Measurements from ENCODE around the gene RNF34.

Gene RNF34

GRCh38 chr12:121405211-121405610, 5.3 kb downstream of the RNF34 start:
- Histone ChIP-seq H3K4me1 (ENCODE audit: control insufficient read depth, low read depth, low read length) (no peaks in the 10 kb centered on the region), H4K5ac (ENCODE audit: low read length) (no peak overlapping the region), H3K4me3 (ENCODE audit: low read length) (no peak overlapping the region), H3K4me2 (ENCODE audit: low read length) (no peak overlapping the region), H2BK5ac (ENCODE audit: low read length) (no peak overlapping the region), H3K9ac (ENCODE audit: low read length) (no peak overlapping the region), H4K8ac (ENCODE audit: low read depth, low read length) (no peak overlapping the region), H3K27me3 (ENCODE audit: insufficient read depth, low read length, poor library complexity) (no peaks in the 10 kb centered on the region), H3K79me1 (ENCODE audit: low read length) (peaks cover 9% of the 10 kb centered on the region), H3K56ac (ENCODE audit: low read length) (no peak overlapping the region), H2BK120ac (ENCODE audit: low read depth, low read length) (no peak overlapping the region), H3K36me3 (ENCODE audit: control insufficient read depth, insufficient read depth, low read length) (no peaks in the 10 kb centered on the region), H3K18ac (ENCODE audit: low read length) (no peak overlapping the region), H3K79me2 (ENCODE audit: control insufficient read depth, insufficient read depth, low read length) (peaks cover 19% of the 10 kb centered on the region), H2BK15ac (replicated peaks; ENCODE audit: low read depth) (no peak overlapping the region), H3K23ac (ENCODE audit: low read length) (no peak overlapping the region), H3K27ac (ENCODE audit: low read depth, low read length) (no peak overlapping the region), H2AK5ac (ENCODE audit: low read length) (no peak overlapping the region), H3K4ac (ENCODE audit: low read depth, low read length) (no peak overlapping the region)
- no CpG with 5 or more reads among the region's 2 CpGs for WGBS (ENCODE audit: extremely low coverage, insufficient coverage, low lambda C conversion rate)
- no peak for DNase-seq

DNA sequence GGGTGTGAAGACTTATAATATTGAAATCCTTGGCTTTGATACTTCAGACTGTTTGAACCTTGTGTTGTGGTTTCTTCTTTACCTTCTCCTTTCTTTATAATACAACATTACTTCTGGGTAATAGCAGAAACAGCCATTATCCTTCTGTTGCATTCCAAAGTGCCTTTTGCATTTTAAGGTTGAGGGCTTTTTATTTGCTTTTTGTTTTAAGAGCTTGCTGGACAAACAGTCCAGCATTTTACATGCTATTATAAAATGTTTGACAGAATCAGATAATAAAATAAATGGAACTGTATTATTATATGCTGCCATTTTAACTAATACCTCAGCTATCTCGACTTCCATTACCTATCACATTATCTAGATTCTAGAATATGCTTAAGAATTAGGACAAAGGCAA, 14.0 kb downstream of the RNF34 start:
- no peaks in the 10 kb centered on the region for H3K4me1 ChIP-seq (ENCODE audit: control insufficient read depth, low read depth, low read length)
- no peak overlapping the region for H4K5ac ChIP-seq (ENCODE audit: low read length)
- H3K4ac ChIP-seq (ENCODE audit: low read depth, low read length) = no peak overlapping the region
- no peak overlapping the region for H3K18ac ChIP-seq (ENCODE audit: low read length)
- peaks cover 5% of the 10 kb centered on the region for H3K79me1 ChIP-seq (ENCODE audit: low read length)
- H3K79me2 ChIP-seq (ENCODE audit: control insufficient read depth, insufficient read depth, low read length) = peaks cover 2% of the 10 kb centered on the region
- no peak overlapping the region for H3K56ac ChIP-seq (ENCODE audit: low read length)
- H3K36me3 ChIP-seq (ENCODE audit: control insufficient read depth, insufficient read depth, low read length) = peaks cover 7% of the 10 kb centered on the region
- H3K27me3 ChIP-seq (ENCODE audit: insufficient read depth, low read length, poor library complexity) = no peaks in the 10 kb centered on the region
- no peak overlapping the region for H2AK5ac ChIP-seq (ENCODE audit: low read length)
- no peak overlapping the region for H2BK15ac ChIP-seq (replicated peaks; ENCODE audit: low read depth)
- no peak overlapping the region for H2BK120ac ChIP-seq (ENCODE audit: low read depth, low read length)
- DNase-seq = no peak
- H3K4me3 ChIP-seq (ENCODE audit: low read length) = no peak overlapping the region
- no CpG with 5 or more reads among the region's 1 CpG for WGBS (ENCODE audit: extremely low coverage, insufficient coverage, low lambda C conversion rate)
- no peak overlapping the region for H3K27ac ChIP-seq (ENCODE audit: low read depth, low read length)
- no peak overlapping the region for H3K4me2 ChIP-seq (ENCODE audit: low read length)
- no peak overlapping the region for H2BK5ac ChIP-seq (ENCODE audit: low read length)
- H4K8ac ChIP-seq (ENCODE audit: low read depth, low read length) = no peak overlapping the region
- H3K23ac ChIP-seq (ENCODE audit: low read length) = no peak overlapping the region
- H3K9ac ChIP-seq (ENCODE audit: low read length) = no peak overlapping the region

GRCh38 chr12:121417847-121418246, 17.9 kb downstream of the RNF34 start:
- Histone ChIP-seq H3K79me1 (ENCODE audit: low read length) (peaks cover 3% of the 10 kb centered on the region), H2BK120ac (ENCODE audit: low read depth, low read length) (no peak overlapping the region), H3K56ac (ENCODE audit: low read length) (no peak overlapping the region), H3K79me2 (ENCODE audit: control insufficient read depth, insufficient read depth, low read length) (no peaks in the 10 kb centered on the region), H3K9ac (ENCODE audit: low read length) (no peak overlapping the region), H2BK5ac (ENCODE audit: low read length) (no peak overlapping the region), H3K18ac (ENCODE audit: low read length) (no peak overlapping the region), H3K4me3 (ENCODE audit: low read length) (no peak overlapping the region), H2BK15ac (replicated peaks; ENCODE audit: low read depth) (no peak overlapping the region), H3K27ac (ENCODE audit: low read depth, low read length) (no peak overlapping the region), H2AK5ac (ENCODE audit: low read length) (no peak overlapping the region), H3K4me2 (ENCODE audit: low read length) (no peak overlapping the region), H3K27me3 (ENCODE audit: insufficient read depth, low read length, poor library complexity) (no peaks in the 10 kb centered on the region), H3K4me1 (ENCODE audit: control insufficient read depth, low read depth, low read length) (no peaks in the 10 kb centered on the region), H4K5ac (ENCODE audit: low read length) (no peak overlapping the region), H3K23ac (ENCODE audit: low read length) (no peak overlapping the region), H3K4ac (ENCODE audit: low read depth, low read length) (no peak overlapping the region), H4K8ac (ENCODE audit: low read depth, low read length) (no peak overlapping the region), H3K36me3 (ENCODE audit: control insufficient read depth, insufficient read depth, low read length) (peaks cover 19% of the 10 kb centered on the region)
- no CpG with 5 or more reads among the region's 6 CpGs for WGBS (ENCODE audit: extremely low coverage, insufficient coverage, low lambda C conversion rate)
- no peak for DNase-seq

GRCh38 chr12:121420109-121420508, 20.2 kb downstream of the RNF34 start:
- no peak overlapping the region for H2BK5ac ChIP-seq (ENCODE audit: low read length)
- no CpG with 5 or more reads among the region's 6 CpGs for WGBS (ENCODE audit: extremely low coverage, insufficient coverage, low lambda C conversion rate)

GRCh38 chr12:121423253-121423652, 23.3 kb downstream of the RNF34 start:
- no CpG with 5 or more reads among the region's 14 CpGs for WGBS (ENCODE audit: extremely low coverage, insufficient coverage, low lambda C conversion rate)
- Histone ChIP-seq H3K4me1 (ENCODE audit: control insufficient read depth, low read depth, low read length) (no peaks in the 10 kb centered on the region), H3K36me3 (ENCODE audit: control insufficient read depth, insufficient read depth, low read length) (peaks cover 25% of the 10 kb centered on the region), H3K79me2 (ENCODE audit: control insufficient read depth, insufficient read depth, low read length) (no peaks in the 10 kb centered on the region), H4K5ac (ENCODE audit: low read length) (no peak overlapping the region), H3K27me3 (ENCODE audit: insufficient read depth, low read length, poor library complexity) (no peaks in the 10 kb centered on the region), H4K8ac (ENCODE audit: low read depth, low read length) (no peak overlapping the region), H2AK5ac (ENCODE audit: low read length) (no peak overlapping the region), H3K23ac (ENCODE audit: low read length) (no peak overlapping the region), H3K56ac (ENCODE audit: low read length) (no peak overlapping the region), H2BK15ac (replicated peaks; ENCODE audit: low read depth) (no peak overlapping the region), H3K4ac (ENCODE audit: low read depth, low read length) (no peak overlapping the region), H2BK120ac (ENCODE audit: low read depth, low read length) (no peak overlapping the region), H3K18ac (ENCODE audit: low read length) (no peak overlapping the region), H3K9ac (ENCODE audit: low read length) (no peak overlapping the region), H3K27ac (ENCODE audit: low read depth, low read length) (no peak overlapping the region), H2BK5ac (ENCODE audit: low read length) (no peak overlapping the region), H3K79me1 (ENCODE audit: low read length) (no peaks in the 10 kb centered on the region), H3K4me2 (ENCODE audit: low read length) (no peak overlapping the region), H3K4me3 (ENCODE audit: low read length) (no peak overlapping the region)
- no peak for DNase-seq

More at GRCh38 chr12:121420109-121420508, 20.2 kb downstream of the RNF34 start:
- no peak overlapping the region for H3K4me3 ChIP-seq (ENCODE audit: low read length)
- no peaks in the 10 kb centered on the region for H3K27me3 ChIP-seq (ENCODE audit: insufficient read depth, low read length, poor library complexity)
- no peak overlapping the region for H2BK120ac ChIP-seq (ENCODE audit: low read depth, low read length)
- no peak overlapping the region for H4K8ac ChIP-seq (ENCODE audit: low read depth, low read length)
- H2BK15ac ChIP-seq (replicated peaks; ENCODE audit: low read depth) = no peak overlapping the region
- H3K4ac ChIP-seq (ENCODE audit: low read depth, low read length) = no peak overlapping the region
- peaks cover 3% of the 10 kb centered on the region for H3K79me1 ChIP-seq (ENCODE audit: low read length)
- no peak overlapping the region for H3K27ac ChIP-seq (ENCODE audit: low read depth, low read length)
- no peak overlapping the region for H3K18ac ChIP-seq (ENCODE audit: low read length)
- H3K56ac ChIP-seq (ENCODE audit: low read length) = no peak overlapping the region
- H3K79me2 ChIP-seq (ENCODE audit: control insufficient read depth, insufficient read depth, low read length) = no peaks in the 10 kb centered on the region
- no peak overlapping the region for H3K23ac ChIP-seq (ENCODE audit: low read length)
- no peak overlapping the region for H2AK5ac ChIP-seq (ENCODE audit: low read length)
- H3K36me3 ChIP-seq (ENCODE audit: control insufficient read depth, insufficient read depth, low read length) = peaks cover 28% of the 10 kb centered on the region
- H3K9ac ChIP-seq (ENCODE audit: low read length) = no peak overlapping the region
- no peaks in the 10 kb centered on the region for H3K4me1 ChIP-seq (ENCODE audit: control insufficient read depth, low read depth, low read length)
- no peak for DNase-seq
- H3K4me2 ChIP-seq (ENCODE audit: low read length) = no peak overlapping the region
- no peak overlapping the region for H4K5ac ChIP-seq (ENCODE audit: low read length)
